Right hindlimb (tissue), 1 donor: Measurements from ENCODE around the gene GPR15.

ENCODE experiments used
- DNase-seq: peaks from one replicate; pipeline ENCODE4 v3.0.0-alpha.2; 2018

The GPR15 gene

DNA sequence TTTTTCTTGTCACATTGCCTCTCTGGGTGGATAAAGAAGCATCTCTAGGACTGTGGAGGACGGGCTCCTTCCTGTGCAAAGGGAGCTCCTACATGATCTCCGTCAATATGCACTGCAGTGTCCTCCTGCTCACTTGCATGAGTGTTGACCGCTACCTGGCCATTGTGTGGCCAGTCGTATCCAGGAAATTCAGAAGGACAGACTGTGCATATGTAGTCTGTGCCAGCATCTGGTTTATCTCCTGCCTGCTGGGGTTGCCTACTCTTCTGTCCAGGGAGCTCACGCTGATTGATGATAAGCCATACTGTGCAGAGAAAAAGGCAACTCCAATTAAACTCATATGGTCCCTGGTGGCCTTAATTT is 478 bp downstream of the GPR15 start:
- DNase-seq: no peak

DNA sequence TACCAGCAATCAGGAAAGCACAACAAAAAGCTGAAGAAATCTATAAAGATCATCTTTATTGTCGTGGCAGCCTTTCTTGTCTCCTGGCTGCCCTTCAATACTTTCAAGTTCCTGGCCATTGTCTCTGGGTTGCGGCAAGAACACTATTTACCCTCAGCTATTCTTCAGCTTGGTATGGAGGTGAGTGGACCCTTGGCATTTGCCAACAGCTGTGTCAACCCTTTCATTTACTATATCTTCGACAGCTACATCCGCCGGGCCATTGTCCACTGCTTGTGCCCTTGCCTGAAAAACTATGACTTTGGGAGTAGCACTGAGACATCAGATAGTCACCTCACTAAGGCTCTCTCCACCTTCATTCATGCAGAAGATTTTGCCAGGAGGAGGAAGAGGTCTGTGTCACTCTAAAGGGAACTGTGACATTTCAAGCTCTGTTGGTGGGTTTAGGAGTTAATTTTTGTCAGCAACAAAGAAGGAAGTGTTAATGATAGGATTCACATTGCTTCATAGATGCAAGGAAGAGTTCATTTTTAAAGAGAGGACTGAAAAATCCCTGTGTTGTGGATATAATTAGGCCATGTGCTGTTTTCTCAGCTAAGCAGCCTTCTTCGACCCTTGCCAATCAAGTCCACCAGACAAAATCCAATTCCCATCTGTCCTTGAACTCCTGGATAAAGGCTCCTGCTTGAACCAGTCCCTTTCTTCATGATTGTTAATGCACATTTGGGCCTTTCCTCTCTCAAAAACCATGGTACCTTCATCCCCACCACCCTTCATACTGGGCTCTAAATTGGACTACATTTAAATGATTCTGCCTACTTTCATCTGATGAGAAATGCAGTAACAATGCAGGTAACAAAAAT is 1.2 kb downstream of the GPR15 start:
- DNase-seq: no peak

GRCh38 chr3:98534168-98534567 is 2.4 kb downstream of the GPR15 start:
- DNase-seq: no peak

GRCh38 chr3:98534734-98535133 is 3.0 kb downstream of the GPR15 start:
- DNase-seq: no peak

- no peak for DNase-seq
Observed at GRCh38 chr3:98536456-98537017, 4.8 kb downstream of the GPR15 start.

DNA sequence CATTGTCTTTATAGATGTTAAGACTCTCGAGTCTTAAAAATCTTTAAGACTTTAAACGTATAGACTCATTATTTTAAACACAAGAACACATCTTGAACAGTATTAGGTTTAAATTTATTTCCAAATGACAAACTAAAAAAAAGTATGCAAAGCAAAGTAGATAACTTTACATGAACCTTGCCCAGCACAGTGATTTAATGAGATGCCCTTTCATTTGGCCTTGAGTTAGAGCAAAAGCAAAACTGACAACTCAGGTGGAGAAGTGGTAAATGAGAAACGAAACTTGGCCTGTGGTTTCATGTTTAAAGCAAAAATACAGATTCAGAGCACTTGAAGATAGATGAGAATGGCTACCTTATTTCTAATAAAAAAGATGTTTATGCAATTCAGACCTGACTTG is 8.6 kb downstream of the GPR15 start:
- DNase-seq: no peak

GRCh38 chr3:98541695-98542094 is 9.9 kb downstream of the GPR15 start:
- no peak for DNase-seq

- DNase-seq: no peak
Observed at GRCh38 chr3:98542623-98543022, 10.8 kb downstream of the GPR15 start.

- DNase-seq: no peak
Observed at GRCh38 chr3:98545940-98546339, 14.2 kb downstream of the GPR15 start.

GRCh38 chr3:98548544-98548943 is 16.8 kb downstream of the GPR15 start:
- no peak for DNase-seq

DNA sequence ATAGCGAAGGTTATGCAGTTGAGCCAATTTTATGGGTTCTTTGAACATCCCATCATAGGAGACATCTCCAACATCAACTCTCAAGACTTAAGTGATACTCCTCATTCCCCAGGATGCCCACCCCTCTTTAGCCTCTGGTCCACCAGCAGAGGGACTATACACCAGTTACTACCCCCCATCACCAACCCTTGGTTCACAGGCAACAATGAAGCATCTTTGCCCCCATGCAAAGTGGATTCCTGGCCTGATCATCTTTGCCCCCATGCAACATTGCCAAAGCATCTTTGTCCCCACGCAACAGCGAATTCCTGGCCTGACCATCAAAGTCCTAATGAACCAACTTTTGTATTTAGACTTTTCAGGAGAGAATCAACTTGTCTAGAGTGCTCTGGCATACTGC is 19.1 kb downstream of the GPR15 start:
- DNase-seq: no peak

- no peak for DNase-seq
Observed at GRCh38 chr3:98551236-98551635, 19.5 kb downstream of the GPR15 start.

- no peak for DNase-seq
Observed at GRCh38 chr3:98551754-98552153, 20.0 kb downstream of the GPR15 start.

DNA sequence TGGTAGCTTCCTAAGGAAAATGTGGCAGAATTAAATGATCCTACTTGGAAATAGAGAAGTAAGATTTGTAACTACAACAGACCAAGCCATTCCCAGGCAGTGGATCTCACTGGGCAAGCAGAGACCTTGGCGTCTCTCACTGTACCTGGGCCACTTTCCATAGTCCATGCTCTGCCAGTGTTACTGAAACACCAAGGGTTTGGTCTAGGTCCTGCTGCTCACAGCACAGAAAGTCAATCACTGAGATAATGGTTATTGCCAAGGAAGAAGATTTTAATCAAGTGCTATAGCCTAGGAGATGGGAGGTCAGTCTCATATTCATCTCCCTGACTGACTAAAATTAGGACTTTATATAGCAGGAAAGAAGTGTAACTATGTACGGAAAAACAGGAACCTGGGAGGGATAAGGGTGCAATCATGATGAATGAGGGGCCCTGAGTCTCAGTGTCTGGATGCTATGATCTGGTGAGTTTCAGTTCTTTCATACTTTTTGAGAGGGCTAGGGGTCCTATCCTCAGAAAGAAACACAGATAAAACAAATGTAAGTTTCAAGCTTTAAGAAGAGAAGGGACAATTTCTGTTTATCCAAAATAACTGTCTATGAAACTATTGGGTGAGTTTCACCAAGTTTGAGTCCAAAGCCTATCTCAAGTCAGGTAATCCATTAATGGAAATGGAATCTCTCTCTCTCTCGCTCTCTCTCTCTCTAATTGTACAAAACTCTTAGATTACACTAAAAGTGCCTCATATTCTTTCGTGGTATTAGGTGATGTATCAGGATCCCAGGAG is 20.6 kb downstream of the GPR15 start:
- DNase-seq: no peak

GRCh38 chr3:98553021-98553563 is 21.3 kb downstream of the GPR15 start:
- no peak for DNase-seq

DNA sequence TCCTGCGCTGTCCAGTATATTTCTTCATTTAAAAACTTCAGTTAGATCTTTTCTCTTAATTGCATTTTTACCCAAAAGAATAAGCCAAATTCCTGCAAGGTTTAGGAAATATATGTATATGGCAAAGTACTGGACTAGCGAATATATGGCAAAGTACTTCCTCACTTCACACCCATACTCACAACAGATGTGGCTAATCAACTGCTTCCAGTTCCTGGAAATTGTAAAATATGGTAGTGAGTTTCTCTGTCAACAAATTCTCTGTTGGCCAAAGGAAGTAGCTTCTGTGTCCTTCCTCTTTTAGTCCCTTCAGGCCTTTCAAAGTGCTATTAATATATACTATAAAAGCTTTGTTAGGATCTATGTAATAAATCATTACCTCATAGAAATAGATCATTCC is 22.0 kb downstream of the GPR15 start:
- no peak for DNase-seq

DNA sequence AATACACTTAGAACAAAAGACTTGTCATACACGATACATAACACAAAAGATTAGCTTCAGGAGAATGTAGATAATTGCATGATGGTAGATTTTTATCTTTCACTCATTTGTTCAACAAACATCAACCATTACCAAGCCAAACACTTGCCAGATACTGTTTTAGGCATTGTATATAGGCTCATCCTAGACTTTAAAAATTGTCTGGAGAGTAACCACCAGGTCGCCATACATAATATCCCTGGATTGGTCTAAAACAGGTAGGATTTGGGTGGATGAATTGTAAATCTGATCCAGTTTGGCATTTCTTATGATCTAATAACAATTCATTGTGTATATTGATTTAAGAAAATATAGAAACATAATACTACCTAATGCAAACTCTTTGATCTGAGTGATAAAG is 22.8 kb downstream of the GPR15 start:
- DNase-seq: no peak

GRCh38 chr3:98555025-98555379 is 23.2 kb downstream of the GPR15 start:
- no peak for DNase-seq

GRCh38 chr3:98556164-98557130 is 24.7 kb downstream of the GPR15 start:
- DNase-seq: no peak

DNA sequence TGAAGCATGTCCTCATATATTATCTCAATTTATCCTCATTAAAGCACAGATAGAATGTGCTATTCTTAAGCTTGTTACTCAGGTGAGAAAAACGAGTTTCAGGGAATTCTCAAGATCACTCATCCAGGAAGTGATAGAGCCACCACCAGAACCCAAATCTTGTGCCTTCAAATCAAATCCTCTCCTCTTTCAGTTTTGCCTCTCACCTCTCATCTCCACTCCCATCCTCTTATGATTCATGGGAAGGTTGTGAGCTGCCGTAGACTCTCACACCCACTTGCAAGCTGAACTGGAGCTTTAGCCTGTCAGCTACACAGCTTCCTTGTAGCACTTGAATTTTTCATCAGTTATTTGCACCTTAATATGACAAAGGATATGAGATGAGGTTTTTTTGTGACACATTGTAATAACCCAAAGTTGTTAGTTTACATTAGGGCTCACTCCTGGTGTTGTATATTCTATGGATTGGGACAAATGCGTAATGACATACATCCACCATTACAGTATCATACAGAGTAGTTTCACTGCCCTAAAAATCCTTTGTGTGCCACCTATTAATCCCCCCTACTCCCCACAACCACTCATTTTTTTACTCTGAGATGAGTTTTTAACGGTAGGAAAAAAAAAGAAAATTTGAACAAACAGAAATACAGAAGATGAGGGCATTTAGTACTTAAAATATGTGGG is 25.7 kb downstream of the GPR15 start:
- no peak for DNase-seq

DNA sequence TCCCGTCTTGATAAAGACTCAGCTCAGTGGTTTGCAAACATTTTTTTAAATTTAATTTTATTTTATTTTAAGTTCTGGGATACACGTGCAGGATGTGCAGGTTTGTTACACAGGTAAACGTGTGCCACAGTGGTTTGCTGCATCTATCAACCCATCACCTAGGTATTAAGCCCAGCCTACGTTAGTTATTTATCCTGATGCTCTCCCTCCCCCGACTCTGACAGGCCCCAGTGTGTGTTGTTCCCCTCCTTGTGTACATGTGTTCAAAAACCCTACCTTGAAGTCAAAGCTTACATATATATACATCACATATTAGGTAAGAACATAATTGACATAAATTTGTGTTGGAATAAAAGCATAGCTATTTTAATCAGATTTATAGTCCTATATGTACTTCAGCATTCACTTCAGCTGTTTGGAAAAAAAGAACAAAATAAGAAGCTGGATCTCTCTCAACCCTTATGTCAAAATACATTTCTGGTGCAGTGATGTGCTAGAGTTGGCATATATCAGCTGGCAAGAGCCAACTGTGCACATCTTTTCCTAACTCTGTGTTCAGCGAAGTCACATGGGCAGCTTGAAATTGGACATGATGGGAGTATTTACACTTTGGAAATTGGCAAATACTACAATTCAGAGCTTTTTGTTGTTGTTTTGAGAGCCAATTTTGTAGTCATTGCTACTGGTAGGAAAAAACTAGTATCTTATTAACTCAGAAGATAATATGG is 26.5 kb downstream of the GPR15 start:
- no peak for DNase-seq
